Testis (tissue), 2 donors: ENCODE measurements around the gene VWA5A.

ENCODE experiments used
- POLR2A ChIP-seq: fragments of 450-650 bp; IDR thresholded peaks from one replicate; pipeline ENCODE4 v1.6.1; 2017; ENCODE audit warnings: antibody characterized with exemption, mild to moderate bottlenecking, moderate library complexity
- TF ChIP-seq, protein P1 (sequence below), 3 experiments: fragments of 450-650 bp in 2 of 3; fragments of 200-600 bp in 1 of 3; sonication (generic) in 1 of 3; IDR thresholded peaks; one replicate each; pipeline ENCODE4 v1.5.1; 2016 to 2019; ENCODE audit warnings: antibody characterized with exemption in 3 of 3, mild to moderate bottlenecking in 2 of 3, moderate library complexity in 1 of 3

DNA sequence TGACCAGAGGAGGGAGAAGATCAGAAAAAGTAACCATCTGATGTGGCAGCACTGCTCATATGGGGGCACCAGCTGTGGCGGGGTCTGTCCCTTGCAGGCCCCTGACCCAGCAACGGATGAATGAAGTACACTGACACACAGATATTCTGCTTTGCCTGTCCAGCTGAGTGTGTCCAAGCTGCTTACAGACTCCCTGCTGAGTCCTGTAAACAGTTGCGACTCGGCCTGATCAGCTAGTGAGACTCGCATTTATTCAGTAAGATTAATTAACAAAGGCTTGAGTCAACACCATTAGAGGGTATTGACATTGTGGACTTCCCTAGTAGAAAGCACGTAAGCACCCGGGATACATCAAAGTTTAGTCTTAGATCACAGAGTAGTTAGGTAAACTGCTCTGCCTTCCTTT, 52.6 kb downstream of the VWA5A start:
- TF ChIP-seq POLR2A, result no peak
- TF ChIP-seq, protein P1, sequence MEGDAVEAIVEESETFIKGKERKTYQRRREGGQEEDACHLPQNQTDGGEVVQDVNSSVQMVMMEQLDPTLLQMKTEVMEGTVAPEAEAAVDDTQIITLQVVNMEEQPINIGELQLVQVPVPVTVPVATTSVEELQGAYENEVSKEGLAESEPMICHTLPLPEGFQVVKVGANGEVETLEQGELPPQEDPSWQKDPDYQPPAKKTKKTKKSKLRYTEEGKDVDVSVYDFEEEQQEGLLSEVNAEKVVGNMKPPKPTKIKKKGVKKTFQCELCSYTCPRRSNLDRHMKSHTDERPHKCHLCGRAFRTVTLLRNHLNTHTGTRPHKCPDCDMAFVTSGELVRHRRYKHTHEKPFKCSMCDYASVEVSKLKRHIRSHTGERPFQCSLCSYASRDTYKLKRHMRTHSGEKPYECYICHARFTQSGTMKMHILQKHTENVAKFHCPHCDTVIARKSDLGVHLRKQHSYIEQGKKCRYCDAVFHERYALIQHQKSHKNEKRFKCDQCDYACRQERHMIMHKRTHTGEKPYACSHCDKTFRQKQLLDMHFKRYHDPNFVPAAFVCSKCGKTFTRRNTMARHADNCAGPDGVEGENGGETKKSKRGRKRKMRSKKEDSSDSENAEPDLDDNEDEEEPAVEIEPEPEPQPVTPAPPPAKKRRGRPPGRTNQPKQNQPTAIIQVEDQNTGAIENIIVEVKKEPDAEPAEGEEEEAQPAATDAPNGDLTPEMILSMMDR (IDR thresholded peaks at IDR 0.05), result no peak
